M059J (cell line): ENCODE measurements around the gene MUTYH. TPM values are rescaled to one million over a fixed set of nuclear protein-coding genes. Genes with fewer than 3 reads are reported as not detected.
"Not testable (repeated sequence)": the region's sequence is repeated elsewhere in the genome, so short reads cannot be mapped to it uniquely, and the experiment has no call there.

Experiments
- DNase-seq: peaks from one replicate; pipeline ENCODE4 v3.0.0-alpha.2; 2012; ENCODE audit warnings: low read depth
- total RNA-seq: library from RNA; depleted of rRNA; stranded (reverse); fragments of >200 nt; shearing (Covaris generic); gene quantifications from 2 replicates; pipeline ENCODE4 v1.2.3, GENCODE V29; 2014; rRNA removed

MUTYH gene
- total RNA-seq, result 7.2 and 17.1 TPM in 2 replicates

DNA sequence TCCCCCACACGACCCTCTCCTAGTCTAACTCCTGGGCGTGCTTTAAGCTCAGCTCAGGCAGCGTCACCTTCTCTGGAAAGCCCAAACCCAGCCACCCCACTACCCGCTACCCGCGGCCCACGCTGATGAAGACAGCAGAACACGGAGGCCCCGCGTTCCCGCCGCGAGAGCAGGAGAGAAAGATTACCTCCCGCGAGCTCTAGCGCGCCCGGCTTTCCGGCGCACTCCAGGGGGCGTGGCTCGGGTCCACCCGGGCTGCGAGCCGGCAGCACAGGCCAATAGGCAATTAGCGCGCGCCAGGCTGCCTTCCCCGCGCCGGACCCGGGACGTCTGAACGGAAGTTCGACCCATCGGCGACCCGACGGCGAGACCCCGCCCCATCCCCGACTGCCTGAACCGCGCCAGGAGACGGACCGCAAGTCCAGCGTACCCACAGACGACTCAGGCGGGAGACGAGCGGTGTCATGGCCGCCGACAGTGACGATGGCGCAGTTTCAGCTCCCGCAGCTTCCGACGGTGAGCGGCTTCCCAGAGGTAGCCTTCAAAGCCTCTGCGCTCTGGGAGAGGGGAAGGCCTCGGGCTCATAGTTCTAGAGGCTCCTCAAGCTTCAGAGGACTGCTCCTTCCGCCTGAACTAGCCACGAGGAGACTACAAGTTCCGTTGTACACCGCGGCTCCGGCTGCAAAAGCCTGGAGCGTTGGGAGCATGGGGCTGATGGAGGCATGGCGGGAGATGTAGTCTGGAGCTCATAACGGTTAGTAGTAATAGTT is at the start of gene MUTYH, which contains the start of gene TOE1:
MUTYH (minus strand) TSS at position 652 of the 770 bp plus-strand sequence. CDS start 5,935 bp downstream, outside the sequence.
TOE1 (plus strand) TSS at position 382 of the 770 bp plus-strand sequence; CDS start at position 465, 83 bp downstream.
- peak; percentile 94 for DNase-seq

DNA sequence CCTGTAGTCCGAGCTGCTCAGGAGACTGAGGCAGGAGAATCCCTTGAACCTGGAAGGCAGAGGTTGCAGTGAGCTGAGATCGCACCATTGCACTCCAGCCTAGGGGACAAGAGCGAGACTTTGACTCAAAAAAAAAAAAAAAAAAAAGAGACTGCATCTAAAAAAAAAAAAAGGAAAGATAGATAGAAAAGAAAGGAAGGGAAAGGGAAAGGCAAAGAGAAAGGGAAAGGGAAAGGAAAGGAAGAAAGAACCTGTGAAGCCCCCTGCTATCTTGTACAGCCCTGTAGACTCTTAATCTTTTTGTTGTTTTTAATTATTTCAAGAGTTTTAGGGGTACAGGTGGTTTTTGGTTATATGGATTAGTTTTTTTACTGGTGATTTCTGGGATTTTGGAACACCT is 46.0 kb upstream of the MUTYH start:
- DNase-seq, result no peak

DNA sequence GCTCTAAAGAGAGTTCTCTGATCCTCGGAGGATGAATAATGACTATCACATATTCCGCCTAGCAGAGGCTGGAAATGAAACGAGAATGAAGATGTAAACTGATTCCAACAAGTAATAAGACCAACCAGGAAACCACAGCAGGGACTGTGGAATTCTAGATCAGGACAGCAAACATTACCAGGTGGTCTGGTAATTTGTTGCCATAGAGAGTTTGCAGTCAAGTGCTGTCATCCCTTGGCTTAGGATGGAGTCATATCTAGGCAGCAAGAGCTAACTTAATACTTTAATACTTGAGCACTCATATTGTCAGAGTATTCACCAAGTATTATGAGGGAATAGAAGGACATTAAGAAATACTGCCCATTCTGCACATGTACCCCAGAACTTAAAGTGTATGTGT is 45.1 kb upstream of the MUTYH start:
- DNase-seq, result no peak

DNA sequence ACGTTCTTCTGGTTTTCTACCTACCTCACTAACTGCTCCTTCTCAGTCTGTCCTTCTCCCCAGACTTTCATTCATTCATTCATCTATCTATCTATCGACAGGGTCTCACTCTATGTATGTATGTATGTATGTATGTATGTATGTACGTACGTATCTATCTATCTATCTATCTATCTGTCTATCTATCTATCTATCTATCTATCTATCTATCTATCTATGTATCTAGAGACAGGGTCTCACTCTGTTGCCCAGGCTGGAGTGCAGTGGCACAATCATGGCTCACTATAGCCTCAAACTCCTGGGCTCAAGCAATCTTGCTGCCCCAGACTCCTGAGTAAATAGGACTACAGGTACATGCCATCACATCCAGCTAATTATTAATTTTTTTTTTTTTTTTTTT is 44.0 kb upstream of the MUTYH start:
- DNase-seq, result not testable (repeated sequence)

DNA sequence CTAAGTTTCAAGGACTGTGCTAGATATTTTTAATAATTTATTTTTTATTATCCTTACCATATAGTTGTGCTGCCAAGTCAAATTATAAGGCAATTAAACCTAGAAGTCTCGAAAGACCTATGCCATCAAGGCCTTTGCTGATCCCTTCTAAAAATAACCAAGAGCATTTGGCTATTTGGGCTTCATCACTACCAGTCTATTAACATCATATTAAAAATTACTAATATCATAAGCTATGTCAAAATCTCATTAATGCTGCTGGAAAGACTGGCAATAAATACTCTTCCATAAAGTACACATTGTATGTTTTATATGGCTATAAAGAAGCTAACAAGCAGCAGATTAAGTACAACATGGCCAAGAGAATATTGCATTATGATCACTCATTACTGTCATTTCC is 43.0 kb upstream of the MUTYH start:
- DNase-seq, result no peak

DNA sequence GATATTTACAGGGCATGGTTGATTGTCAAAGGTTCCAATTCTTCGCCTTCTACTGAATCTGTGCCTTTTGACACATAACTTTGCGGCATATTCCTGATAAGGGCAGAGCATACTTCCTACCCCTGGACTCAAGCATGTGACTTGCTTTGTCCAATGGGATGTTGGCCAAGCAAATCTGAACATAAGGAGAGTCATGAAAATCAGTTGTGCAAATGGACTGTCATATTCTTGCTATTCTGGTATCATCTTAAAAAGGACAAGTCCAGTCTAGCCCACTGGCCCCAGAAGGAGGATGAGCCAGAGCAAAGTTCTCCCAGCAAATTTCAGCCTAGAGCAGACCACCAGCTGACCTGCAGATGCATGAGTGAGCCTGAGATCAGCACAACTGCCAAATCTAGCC is 41.0 kb upstream of the MUTYH start:
- DNase-seq, result no peak

DNA sequence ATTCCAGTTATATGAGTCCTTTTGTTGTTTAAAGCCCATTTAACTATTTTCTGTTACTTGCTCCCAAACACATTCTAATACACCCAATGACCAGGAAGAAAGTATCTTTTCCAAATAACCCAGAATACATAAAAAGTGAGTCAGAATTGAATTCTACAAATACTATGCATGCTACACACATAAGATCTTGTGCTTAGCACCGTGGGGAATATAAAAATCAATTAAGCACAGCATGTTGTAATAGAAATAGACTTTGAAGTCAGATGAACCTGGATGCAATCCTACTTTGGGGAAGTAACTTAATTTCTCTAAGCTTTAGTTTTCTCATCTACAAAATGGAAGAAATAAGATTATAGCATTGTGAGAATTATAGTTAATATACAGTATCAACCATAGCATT is 40.5 kb upstream of the MUTYH start:
- no peak for DNase-seq

DNA sequence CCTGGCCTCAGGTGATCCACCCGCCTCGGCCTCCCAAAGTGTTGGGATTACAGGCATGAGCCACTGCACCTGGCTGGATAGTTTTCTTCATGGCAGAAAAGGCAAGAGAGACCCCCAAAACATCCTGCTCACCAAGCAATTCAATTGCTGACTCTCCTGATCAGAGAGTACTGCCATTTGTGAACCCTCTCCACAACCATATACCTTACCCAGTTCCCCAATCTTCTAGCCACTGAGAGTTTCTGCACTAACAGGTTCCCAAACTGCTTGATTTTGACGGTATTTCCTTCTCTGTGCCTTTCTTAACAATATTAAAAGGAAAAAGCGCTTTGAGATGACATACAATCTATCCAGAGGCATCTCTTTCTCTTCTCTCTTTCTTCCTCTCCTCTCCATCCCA is 39.9 kb upstream of the MUTYH start:
- DNase-seq, result no peak

DNA sequence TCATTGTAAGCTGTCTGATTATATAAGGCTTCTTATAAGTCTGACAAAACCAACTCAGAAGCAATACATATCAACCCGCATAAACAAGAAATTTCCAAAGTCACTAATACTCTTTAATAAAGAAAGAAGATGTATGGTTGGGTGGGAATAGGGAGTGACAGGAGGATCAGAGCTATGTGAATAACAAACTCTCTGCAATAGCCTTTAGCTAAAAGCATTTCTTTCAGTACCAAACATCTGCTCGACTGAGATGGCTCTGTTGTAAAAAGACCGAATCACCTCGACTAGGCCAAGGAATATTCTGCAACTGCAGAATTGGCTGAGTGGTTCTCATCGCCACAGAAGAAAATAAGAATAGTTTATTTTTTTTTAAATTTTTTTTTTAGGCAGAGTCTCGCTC is 39.3 kb upstream of the MUTYH start:
- DNase-seq, result no peak

DNA sequence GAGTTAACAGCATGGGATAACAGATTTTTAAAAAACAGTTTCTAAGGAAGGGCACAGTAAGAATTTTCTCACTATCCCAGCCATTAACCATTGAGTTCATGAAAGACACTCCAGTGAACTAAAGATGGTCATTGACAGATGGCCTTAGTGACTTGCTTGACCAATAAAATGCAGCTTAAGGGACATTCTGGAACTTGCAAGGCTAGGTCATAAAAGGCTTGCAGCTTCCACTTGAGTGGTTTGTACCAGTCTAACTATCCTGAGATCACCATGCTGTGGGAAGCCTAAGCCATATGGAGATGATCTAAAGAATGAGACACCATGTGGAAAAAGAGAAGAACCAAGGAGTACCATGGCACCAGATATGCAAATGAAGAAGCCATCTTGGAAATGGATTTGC is 37.9 kb upstream of the MUTYH start:
- no peak for DNase-seq

DNA sequence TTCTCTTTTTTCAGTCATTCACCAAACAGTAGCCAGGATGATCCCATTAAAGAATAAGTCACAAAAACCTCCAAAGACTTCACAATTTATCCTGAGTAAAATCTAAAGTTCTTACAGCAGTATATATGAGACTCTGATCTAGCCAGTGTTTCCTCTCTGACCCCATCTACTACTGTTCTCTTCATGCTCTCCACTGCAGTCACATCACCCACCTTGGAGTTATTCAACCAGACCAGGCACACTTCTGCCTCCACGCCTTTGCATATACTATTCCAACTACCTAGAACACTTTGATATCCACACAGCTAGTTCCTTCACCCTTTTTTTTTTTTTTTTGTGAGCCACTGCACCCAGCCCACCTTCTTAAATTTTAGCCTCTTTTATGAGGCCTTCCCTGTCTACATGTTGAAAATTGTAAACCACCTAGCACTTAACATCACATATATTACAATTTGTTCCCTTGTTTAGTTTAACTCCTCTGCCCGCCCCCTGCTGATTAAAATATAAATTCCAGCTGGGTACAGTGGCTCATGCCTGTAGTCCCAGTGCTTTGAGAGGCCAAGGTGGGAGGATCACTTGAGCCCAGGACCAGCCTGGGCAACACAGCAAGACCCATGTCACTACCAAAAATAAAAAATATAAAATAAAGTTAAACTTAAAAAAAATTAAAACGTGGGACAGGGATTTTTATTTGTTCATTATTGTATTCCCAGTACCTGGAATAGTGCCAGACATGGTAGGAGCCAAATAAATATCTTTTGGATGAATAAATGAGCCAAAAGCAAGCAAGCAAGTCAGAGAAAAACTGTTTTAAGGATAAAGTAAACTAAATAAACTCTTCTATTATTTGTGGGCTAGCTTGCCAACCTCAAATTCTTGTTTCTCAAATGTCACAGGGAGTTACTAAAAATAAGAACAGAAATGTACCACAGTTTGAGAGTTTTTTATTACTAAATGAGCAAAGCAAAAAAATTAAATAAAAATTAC is 35.2 kb upstream of the MUTYH start:
- DNase-seq, result peak; percentile 34

DNA sequence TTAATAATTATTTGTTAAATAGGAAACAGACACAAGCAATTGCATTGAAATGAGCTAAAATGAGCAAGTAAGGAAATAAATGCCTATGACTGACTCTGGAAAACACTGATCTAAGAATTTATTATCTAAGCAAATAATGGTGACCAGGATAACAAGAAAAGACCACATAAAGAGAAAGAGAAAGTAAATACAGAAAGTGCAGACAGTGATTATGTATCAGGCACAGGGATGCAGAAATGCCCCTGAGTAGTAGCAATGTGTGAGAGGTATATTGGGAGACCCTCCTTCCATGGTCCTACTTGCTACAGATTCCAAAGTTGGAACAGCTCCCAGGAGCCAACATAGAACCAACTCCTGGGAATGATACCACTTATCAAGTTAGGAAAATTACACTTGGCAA is 33.3 kb upstream of the MUTYH start:
- DNase-seq, result no peak

DNA sequence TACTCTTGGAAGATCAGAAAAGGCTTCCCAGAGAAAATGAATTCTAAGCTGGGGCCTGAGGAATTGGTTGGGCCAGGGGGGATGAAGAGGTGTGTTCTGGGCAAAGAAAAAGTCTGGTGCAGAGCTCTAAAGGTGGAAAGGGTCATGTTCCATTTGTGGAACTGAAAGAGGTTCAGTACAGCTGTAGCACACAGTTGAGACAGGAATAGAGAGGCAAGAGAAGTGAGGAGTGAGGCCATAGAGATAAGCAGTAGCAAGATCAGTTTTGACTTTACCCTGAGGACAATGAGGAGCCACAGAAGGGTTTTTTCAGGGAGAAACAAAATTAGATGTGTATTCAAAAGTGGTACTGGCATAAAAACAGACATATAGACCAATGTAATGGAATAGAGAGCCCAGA is 30.3 kb upstream of the MUTYH start:
- DNase-seq, result no peak

DNA sequence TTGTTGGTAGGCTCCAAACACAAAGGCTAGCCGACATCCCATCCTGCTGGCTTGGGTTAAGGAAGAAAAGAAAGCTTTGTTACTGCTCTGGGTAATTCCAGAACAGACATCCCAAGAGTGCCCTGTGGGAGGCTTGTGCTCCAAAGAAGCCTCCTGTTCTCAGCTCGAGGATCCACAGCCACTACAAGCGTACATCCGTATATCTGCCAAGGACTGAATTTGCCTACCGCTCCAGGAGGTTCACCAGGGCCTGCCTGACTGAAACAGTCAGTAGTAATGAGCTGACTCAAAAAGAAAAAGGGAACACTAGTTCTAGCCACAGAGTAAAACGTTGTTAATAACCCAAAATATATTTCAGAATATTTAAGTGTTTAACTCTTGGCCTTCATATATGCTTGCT is 24.8 kb upstream of the MUTYH start:
- no peak for DNase-seq

DNA sequence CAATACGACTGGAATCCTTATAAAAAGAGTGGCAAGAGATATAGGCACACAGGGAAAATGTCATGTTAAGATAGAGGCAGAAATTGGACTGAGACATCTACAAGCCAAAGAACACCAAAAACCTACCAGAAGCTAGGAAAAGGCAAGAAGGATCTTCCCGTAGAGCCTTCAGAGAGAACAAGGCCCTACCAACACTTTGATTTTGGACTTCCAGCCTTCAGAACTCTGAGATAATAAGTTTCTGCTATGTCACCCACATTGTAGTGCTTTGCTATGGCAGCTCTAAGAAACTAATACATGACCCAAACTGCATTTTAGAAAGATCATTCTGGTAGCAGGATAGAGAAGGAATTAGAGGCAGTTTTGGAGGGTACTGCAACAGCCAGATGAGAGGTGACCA is 24.1 kb upstream of the MUTYH start:
- DNase-seq, result no peak

DNA sequence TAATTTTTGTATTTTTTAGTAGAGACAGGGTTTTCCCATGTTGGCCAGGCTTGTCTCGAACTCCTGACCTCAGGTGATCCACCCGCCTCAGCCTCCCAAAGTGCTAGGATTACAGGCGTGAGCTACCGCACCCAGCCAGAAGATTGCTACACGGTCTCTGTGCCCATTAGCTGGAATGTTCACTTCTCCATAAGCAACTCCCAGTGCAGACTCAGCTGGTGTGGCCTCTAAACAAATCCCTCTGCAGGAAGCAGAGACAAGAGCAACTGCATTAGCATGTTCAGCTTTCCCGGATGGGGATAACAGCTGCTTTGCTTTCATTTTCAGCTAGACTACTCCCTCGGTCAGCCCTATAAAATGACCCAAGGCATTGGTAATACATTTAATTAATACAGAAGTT is 20.7 kb upstream of the MUTYH start:
- DNase-seq, result peak; percentile 52

DNA sequence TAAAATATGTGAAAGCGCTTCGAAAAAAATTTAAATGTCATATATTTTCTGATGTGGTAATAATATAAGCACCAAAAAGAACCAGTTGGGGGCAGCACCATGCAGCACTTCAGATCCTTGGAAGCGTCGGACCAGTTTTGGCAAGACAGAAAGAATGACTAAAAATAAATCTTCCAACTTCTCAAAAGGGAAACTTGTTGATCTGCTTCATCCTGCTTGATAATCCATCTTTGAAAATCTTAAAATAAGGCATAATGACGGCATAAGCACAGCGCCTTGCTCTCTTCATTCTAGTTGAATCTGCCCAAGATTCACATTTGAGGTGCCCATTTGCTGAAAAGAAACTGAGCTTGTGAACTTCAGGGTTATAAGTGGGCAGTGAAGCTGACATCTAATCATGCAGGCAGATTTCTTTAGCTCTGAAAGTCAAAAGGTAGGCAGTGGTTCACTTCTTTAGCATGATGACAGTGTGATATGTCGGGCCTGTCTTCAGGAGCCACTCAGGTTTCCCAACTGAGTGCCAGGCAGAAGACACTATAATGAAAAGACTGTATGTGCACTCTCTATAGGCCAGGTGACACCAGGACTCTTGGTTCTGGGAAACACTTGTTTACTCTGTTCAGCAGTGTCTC is 19.8 kb upstream of the MUTYH start:
- DNase-seq, result peak; percentile 62

DNA sequence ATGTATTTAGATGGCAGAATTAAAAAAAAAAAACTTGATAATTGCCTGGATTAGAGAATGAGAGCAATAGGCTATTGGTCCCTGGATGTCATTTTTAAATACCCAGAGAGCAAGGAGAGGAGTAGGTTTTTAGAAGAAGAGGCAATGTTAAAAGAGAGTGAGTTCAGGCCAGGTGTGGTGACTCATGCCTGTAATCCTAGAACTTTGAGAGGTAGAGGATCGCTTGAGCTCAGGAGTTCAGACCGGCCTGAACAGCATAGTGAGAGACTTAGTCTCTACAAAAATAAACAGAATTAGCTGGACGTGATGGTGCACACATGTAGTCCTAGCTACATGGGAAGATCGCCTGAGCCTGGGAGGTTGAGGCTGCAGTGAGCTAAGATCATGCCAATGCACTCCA is 15.9 kb upstream of the MUTYH start:
- peak; percentile 40 for DNase-seq

DNA sequence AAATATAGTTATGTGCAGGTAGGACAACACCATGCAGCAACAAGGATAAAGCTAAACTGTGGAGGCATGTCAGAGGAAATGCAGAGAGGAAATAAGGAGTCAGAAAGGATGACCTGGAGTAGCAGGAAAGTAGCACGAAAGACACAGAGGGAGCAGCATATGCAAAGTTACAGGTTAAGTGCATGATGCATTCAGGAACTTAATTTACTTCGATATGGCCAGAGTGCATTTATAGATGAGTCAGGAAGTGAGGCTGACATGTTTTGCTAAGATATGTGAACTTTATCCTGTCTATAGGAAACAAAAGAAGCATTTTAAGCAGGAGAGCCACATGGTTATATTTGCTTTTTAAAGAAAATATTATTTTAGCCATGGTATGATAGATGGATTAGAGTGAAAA is 15.4 kb upstream of the MUTYH start:
- no peak for DNase-seq

DNA sequence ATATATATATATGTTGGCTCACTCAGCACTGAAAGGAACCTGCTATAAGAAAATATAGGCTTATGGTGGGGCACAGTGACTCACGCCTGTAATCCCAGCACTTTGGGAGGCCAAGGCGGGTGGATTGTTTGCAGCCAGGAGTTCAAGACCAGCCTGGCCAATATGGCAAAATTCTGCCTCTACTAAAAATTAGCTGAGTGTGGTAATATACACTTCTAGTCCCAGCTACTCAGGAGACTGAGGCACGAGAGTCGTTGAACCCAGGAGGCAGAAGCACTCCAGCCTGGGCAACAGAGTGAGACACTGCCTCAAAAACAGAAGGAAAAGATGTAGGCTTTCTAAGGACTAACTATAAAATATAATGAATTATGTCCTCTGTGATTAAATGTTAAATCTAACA is 14.6 kb upstream of the MUTYH start:
- no peak for DNase-seq

DNA sequence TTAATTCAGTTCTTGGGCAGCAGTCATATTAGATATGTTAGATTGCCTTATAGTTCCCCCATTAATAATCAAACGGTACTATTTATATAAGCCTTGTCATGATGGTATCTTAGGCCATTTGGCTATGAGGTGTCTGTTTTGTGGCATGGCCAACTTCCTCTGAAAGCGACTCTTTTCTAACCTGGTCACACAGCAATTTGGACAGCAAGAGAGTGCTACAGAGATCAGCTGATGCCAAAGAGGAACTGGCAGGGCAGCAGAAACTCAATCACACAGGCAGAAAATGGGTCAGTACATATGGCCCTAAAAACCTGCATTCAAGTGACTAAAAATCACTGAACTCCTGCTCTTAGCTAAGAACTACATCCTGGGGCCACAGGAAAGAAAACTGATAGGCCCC is 13.4 kb upstream of the MUTYH start:
- no peak for DNase-seq

DNA sequence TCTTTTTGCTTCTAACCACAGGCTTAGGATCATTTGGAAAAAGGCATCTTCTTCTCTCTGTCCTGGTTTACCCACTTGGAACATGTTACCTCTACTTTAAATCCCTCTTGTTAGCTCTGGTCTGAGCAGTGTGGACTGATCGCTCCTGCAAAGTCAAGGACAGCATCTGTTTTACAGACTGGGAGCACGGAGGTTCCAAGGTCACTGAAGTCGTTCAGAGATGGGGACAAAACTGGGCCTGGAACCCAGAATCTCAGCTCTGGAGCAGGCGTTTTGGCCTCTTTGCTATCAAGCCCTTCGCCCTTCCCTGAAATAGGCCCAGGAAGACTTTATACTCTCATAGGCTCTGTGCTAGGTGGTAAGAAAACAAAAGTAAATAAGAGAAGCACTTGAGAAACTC is 11.3 kb upstream of the MUTYH start:
- DNase-seq, result no peak
